HG03575 (cell line): ENCODE results near the gene STOM.

Source experiments
- ATAC-seq: cut with Tn5 transposase; IDR thresholded peaks from one replicate; pipeline ENCODE4 v1.9.1; 2021; ENCODE audit not compliant: unreplicated experiment, insufficient number of reproducible peaks, low FRiP score; ENCODE audit errors: extremely low read depth

STOM gene

GRCh38 chr9:121373011-121373729, 3.1 kb upstream of the STOM start:
- no peak for ATAC-seq

- ATAC-seq, result no peak
Observed at GRCh38 chr9:121372239-121373010, 2.4 kb upstream of the STOM start.

- ATAC-seq, result no peak
Observed at GRCh38 chr9:121371495-121372061, 1.5 kb upstream of the STOM start.

GRCh38 chr9:121368745-121369144, 1.3 kb downstream of the STOM start:
- ATAC-seq, result no peak

GRCh38 chr9:121368138-121368522, 1.9 kb downstream of the STOM start:
- no peak for ATAC-seq

- ATAC-seq, result no peak
Observed at GRCh38 chr9:121367306-121368137, 2.5 kb downstream of the STOM start.

- ATAC-seq, result no peak
Observed at GRCh38 chr9:121366611-121367192, 3.3 kb downstream of the STOM start.

- ATAC-seq, result no peak
Observed at GRCh38 chr9:121365564-121365963, 4.5 kb downstream of the STOM start.

- ATAC-seq, result no peak
Observed at GRCh38 chr9:121364886-121365285, 5.2 kb downstream of the STOM start.

GRCh38 chr9:121364077-121364476, 6.0 kb downstream of the STOM start:
- ATAC-seq, result no peak

- no peak for ATAC-seq
Observed at GRCh38 chr9:121363622-121363961, 6.5 kb downstream of the STOM start.

- ATAC-seq, result no peak
Observed at GRCh38 chr9:121362813-121363621, 7.0 kb downstream of the STOM start.

- ATAC-seq, result no peak
Observed at GRCh38 chr9:121360601-121361374, 9.3 kb downstream of the STOM start.

- no peak for ATAC-seq
Observed at GRCh38 chr9:121359351-121360294, 10.4 kb downstream of the STOM start.

GRCh38 chr9:121358751-121359150, 11.3 kb downstream of the STOM start:
- ATAC-seq, result no peak

- no peak for ATAC-seq
Observed at GRCh38 chr9:121357011-121357410, 13.0 kb downstream of the STOM start.

GRCh38 chr9:121354762-121355161, 15.3 kb downstream of the STOM start:
- no peak for ATAC-seq
